GM21737 (cell line): ENCODE data around the gene ASXL3.

Experiments
- ATAC-seq: cut with Tn5 transposase; IDR thresholded peaks from one replicate; pipeline ENCODE4 v1.9.1; 2021; ENCODE audit warnings: mild to moderate bottlenecking, moderate library complexity; ENCODE audit not compliant: unreplicated experiment

The ASXL3 gene

GRCh38 chr18:33656889-33657448, 79.0 kb downstream of the ASXL3 start:
- no peak for ATAC-seq

GRCh38 chr18:33660696-33661310, 82.8 kb downstream of the ASXL3 start:
- no peak for ATAC-seq

- ATAC-seq, result no peak
Observed at GRCh38 chr18:33664241-33664874, 86.3 kb downstream of the ASXL3 start.

- no peak for ATAC-seq
Observed at GRCh38 chr18:33665187-33665586, 87.2 kb downstream of the ASXL3 start.

GRCh38 chr18:33665641-33666040, 87.6 kb downstream of the ASXL3 start:
- ATAC-seq, result no peak

GRCh38 chr18:33666915-33667314, 88.9 kb downstream of the ASXL3 start:
- ATAC-seq, result no peak

GRCh38 chr18:33669589-33669988, 91.6 kb downstream of the ASXL3 start:
- ATAC-seq, result no peak

GRCh38 chr18:33670029-33670428, 92.0 kb downstream of the ASXL3 start:
- no peak for ATAC-seq

GRCh38 chr18:33673689-33674088, 95.7 kb downstream of the ASXL3 start:
- no peak for ATAC-seq

- no peak for ATAC-seq
Observed at GRCh38 chr18:33676593-33676992, 98.6 kb downstream of the ASXL3 start.

- ATAC-seq, result no peak
Observed at GRCh38 chr18:33677891-33678290, 99.9 kb downstream of the ASXL3 start.

- ATAC-seq, result no peak
Observed at GRCh38 chr18:33682436-33682835, 104.4 kb downstream of the ASXL3 start.

- ATAC-seq, result no peak
Observed at GRCh38 chr18:33694593-33694992, 116.6 kb downstream of the ASXL3 start.

GRCh38 chr18:33696332-33697162, 118.5 kb downstream of the ASXL3 start:
- ATAC-seq, result no peak

GRCh38 chr18:33697498-33697897, 119.5 kb downstream of the ASXL3 start:
- no peak for ATAC-seq

GRCh38 chr18:33699372-33699771, 121.4 kb downstream of the ASXL3 start:
- no peak for ATAC-seq

GRCh38 chr18:33700513-33700976, 122.5 kb downstream of the ASXL3 start:
- no peak for ATAC-seq

GRCh38 chr18:33702625-33703024, 124.6 kb downstream of the ASXL3 start:
- ATAC-seq, result no peak

- no peak for ATAC-seq
Observed at GRCh38 chr18:33706391-33706790, 128.4 kb downstream of the ASXL3 start.

- no peak for ATAC-seq
Observed at GRCh38 chr18:33708876-33709275, 130.9 kb downstream of the ASXL3 start.

GRCh38 chr18:33710269-33710668, 132.2 kb downstream of the ASXL3 start:
- ATAC-seq, result no peak

GRCh38 chr18:33711514-33711913, 133.5 kb downstream of the ASXL3 start:
- ATAC-seq, result no peak
